Keratinocyte (primary cell): ENCODE measurements around the gene GPRIN1. TPM values are rescaled to one million over a fixed set of nuclear protein-coding genes. Genes with fewer than 3 reads are reported as not detected.

Source experiments
- DNase-seq: peaks from one replicate; pipeline ENCODE4 v3.0.0-alpha.2; 2011; ENCODE audit warnings: low read depth, missing footprints, low spot score
- FAIRE-seq: peaks from 2 replicates; lab custom pipeline; 2011; peaks lifted over from hg19 to GRCh38; lab: Jason Lieb, UNC
- H2AFZ ChIP-seq: 2 replicates; pipeline ENCODE4 v1.6.0; 2012; ENCODE audit warnings: low read length, control low read depth, inconsistent platforms; ENCODE audit not compliant: control insufficient read depth
- H3K27ac ChIP-seq: 2 replicates; pipeline ENCODE4 v1.5.1; 2011; ENCODE audit warnings: low read length; ENCODE audit not compliant: control insufficient read depth, insufficient read depth
- H3K27me3 ChIP-seq: 3 replicates; pipeline ENCODE4 v1.6.0; 2011; ENCODE audit warnings: low read length; ENCODE audit not compliant: control insufficient read depth, insufficient read depth; ENCODE audit errors: extremely low read depth
- H3K36me3 ChIP-seq, 2 experiments: 2 replicates in 1 of 2; 3 replicates in 1 of 2; pipeline ENCODE4 v1.5.1; 2011; ENCODE audit warnings: low read length in 2 of 2, mild to moderate bottlenecking in 1 of 2; ENCODE audit not compliant: control insufficient read depth in 2 of 2, insufficient read depth in 2 of 2; ENCODE audit errors: extremely low read depth in 1 of 2
- H3K4me1 ChIP-seq: 3 replicates; pipeline ENCODE4 v1.5.1; 2011; ENCODE audit warnings: low read length; ENCODE audit not compliant: control insufficient read depth, insufficient read depth; ENCODE audit errors: extremely low read depth
- H3K4me2 ChIP-seq: 3 replicates; pipeline ENCODE4 v1.6.0; 2011; ENCODE audit warnings: low read depth, low read length; ENCODE audit not compliant: control insufficient read depth, insufficient read depth; ENCODE audit errors: extremely low read depth
- H3K4me3 ChIP-seq, 3 experiments: fragments of 200-600 bp in 1 of 3; sonication (generic) in 1 of 3; 2 replicates in 2 of 3; 3 replicates in 1 of 3; pipeline ENCODE4 v1.5.1; 2011 to 2016; ENCODE audit warnings: low read length in 3 of 3, mild to moderate bottlenecking in 3 of 3, control low read depth in 2 of 3, inconsistent platforms in 1 of 3, low read depth in 1 of 3, mixed read lengths in 1 of 3, mixed run types in 1 of 3, moderate library complexity in 1 of 3; ENCODE audit not compliant: control insufficient read depth in 2 of 3, insufficient read depth in 2 of 3; ENCODE audit errors: extremely low read depth in 1 of 3
- H3K79me2 ChIP-seq: 2 replicates; pipeline ENCODE4 v1.6.0; 2012; ENCODE audit warnings: low read length; ENCODE audit not compliant: control insufficient read depth, insufficient read depth
- H3K9ac ChIP-seq: 3 replicates; pipeline ENCODE4 v1.6.0; 2011; ENCODE audit warnings: low read length; ENCODE audit not compliant: control insufficient read depth, insufficient read depth; ENCODE audit errors: extremely low read depth
- H3K9me1 ChIP-seq: 3 replicates; pipeline ENCODE4 v1.6.0; 2011; ENCODE audit warnings: low read length; ENCODE audit not compliant: control insufficient read depth, insufficient read depth; ENCODE audit errors: extremely low read depth
- H3K9me3 ChIP-seq: 2 replicates; pipeline ENCODE4 v1.5.1; 2012; ENCODE audit warnings: low read depth, low read length; ENCODE audit not compliant: control insufficient read depth
- H4K20me1 ChIP-seq: 3 replicates; pipeline ENCODE4 v1.6.0; 2011; ENCODE audit warnings: low read length; ENCODE audit not compliant: control insufficient read depth, insufficient read depth; ENCODE audit errors: extremely low read depth
- EZH2 ChIP-seq: IDR thresholded peaks from one replicate; pipeline ENCODE4 v1.6.1; 2012; ENCODE audit warnings: inconsistent platforms, mild to moderate bottlenecking, low read length, moderate library complexity
- dilution Hi-C: fragments of 300-500 bp; cut with MboI; formaldehyde crosslinking; loops from one replicate; pipeline ENCODE4 v1.7.0; 2020; ENCODE audit warnings: low sequenced_read_pairs; ENCODE audit not compliant: extremely low pct_ligation_motif_present
- polyA plus RNA-seq, 5 experiments: library from polyadenylated mRNA; depleted of rRNA in 3 of 5; stranded (reverse) in 3 of 5; stranded (forward) in 1 of 5; unstranded in 1 of 5; fragments of >200 nt; gene quantifications; 1 replicate in 1 of 5; 2 replicates in 3 of 5; 3 replicates in 1 of 5; pipeline versions ENCODE4 v1.2.1 to v1.2.3, GENCODE V29; 2011 to 2012; ENCODE audit warnings: missing spikeins in 2 of 5, low read depth in 1 of 5, low replicate concordance in 1 of 5
- TF ChIP-seq, protein P1 (sequence below), 3 experiments: IDR thresholded peaks in 1 of 3; conservative IDR thresholded peaks in 1 of 3; optimal IDR thresholded peaks in 1 of 3; 2 replicates in 2 of 3; 3 replicates in 1 of 3; pipeline versions ENCODE3 to v1.5.1; 2011; ENCODE audit warnings: low read length in 3 of 3, mild to moderate bottlenecking in 3 of 3, moderate library complexity in 2 of 3, control low read depth in 1 of 3, inconsistent platforms in 1 of 3; ENCODE audit not compliant: insufficient read depth in 2 of 3; ENCODE audit errors: extremely low read depth in 1 of 3

The GPRIN1 gene
- polyA plus RNA-seq, 1 donor (not counting 4 experiments of a cell fraction or from before 2014, with no cell fraction given), result 4.0 TPM

DNA sequence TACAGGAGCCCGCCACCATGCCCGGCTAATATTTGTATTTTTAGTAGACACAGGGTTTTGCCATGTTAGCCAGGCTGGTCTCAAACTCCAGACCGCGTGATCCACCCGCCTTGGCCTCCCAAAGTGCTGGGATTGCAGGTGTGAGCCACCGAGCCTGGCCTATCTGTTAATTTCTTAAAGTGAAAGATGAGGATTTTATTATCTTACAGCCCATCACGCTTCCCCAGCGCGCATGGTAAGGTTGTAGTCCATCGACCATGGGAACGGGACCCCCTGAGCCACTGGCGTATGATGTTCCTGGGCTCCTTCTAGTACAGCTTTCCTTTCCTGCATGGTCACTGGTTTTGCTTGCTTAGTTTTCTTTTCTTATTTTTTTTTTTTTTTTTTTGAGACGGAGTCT lies 52.1 kb downstream of the GPRIN1 start:
- FAIRE-seq (no peak), DNase-seq (no peak)
- Histone ChIP-seq H3K4me3 (no peak overlapping the region), H3K9me1 (no peaks in the 10 kb centered on the region), H3K4me2 (no peak overlapping the region), H3K27ac (no peak overlapping the region), H3K36me3 (no peaks in the 10 kb centered on the region), H3K9me3 (no peaks in the 10 kb centered on the region), H3K79me2 (no peaks in the 10 kb centered on the region), H3K9ac (no peak overlapping the region), H4K20me1 (no peaks in the 10 kb centered on the region), H2AFZ (no peak overlapping the region), H3K4me1 (peaks cover 21% of the 10 kb centered on the region), H3K27me3 (no peaks in the 10 kb centered on the region)
- TF ChIP-seq EZH2, result no peak
- TF ChIP-seq, protein P1, sequence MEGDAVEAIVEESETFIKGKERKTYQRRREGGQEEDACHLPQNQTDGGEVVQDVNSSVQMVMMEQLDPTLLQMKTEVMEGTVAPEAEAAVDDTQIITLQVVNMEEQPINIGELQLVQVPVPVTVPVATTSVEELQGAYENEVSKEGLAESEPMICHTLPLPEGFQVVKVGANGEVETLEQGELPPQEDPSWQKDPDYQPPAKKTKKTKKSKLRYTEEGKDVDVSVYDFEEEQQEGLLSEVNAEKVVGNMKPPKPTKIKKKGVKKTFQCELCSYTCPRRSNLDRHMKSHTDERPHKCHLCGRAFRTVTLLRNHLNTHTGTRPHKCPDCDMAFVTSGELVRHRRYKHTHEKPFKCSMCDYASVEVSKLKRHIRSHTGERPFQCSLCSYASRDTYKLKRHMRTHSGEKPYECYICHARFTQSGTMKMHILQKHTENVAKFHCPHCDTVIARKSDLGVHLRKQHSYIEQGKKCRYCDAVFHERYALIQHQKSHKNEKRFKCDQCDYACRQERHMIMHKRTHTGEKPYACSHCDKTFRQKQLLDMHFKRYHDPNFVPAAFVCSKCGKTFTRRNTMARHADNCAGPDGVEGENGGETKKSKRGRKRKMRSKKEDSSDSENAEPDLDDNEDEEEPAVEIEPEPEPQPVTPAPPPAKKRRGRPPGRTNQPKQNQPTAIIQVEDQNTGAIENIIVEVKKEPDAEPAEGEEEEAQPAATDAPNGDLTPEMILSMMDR (optimal IDR thresholded peaks at IDR 0.05 in 1 of 3, IDR thresholded peaks at IDR 0.05 in 1 of 3, conservative IDR thresholded peaks at IDR 0.05 in 1 of 3; ENCODE audit: extremely low read depth in 1 of 3, insufficient read depth in 2 of 3, low read length in 3 of 3), result no peak
- dilution Hi-C loops, result no loop called here

DNA sequence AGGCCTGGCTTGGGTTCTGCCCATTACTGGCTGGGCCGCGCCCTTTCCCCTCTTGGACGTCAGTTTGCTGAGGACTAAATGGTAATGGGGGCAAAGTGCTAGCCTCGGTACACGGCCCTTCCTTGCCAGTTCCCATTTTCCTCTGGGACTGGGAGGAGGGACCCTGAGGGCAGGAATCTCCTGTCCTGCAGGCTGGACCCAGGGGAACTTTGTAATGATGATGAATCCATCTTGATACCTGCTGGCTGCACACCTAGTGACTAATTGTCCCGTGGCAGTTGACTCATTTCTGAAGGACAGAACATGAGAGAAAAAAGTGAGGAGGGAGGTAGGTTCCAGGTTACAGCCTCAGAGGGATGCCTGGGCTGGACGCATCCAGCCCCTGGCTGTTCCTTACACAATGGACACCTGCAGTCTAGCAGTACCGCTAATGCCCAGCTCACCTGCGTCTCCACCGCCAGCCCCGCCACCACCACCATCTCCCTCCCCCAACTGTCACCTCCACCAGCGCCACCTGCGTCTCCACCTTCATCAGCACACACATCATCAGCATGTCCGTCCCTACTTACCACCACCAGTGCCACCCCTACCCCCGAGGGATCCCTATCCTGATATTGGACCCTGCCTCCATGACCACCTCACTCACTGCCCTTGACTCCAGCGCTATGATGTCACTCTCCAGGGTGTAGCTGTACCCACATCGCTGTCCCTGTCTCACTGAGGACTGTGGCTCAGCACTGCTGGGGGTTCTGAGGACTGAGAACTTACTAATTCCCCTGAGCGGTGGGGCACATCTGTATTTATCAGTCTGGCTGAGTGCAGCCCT lies 56.5 kb downstream of the GPRIN1 start:
- peak overlapping the region; percentile 54 for H3K4me2 ChIP-seq
- H3K36me3 ChIP-seq, result no peaks in the 10 kb centered on the region
- no peak overlapping the region for H3K4me3 ChIP-seq
- no peaks in the 10 kb centered on the region for H3K9me1 ChIP-seq
- H2AFZ ChIP-seq, result peak overlapping the region; percentile 13
- H3K9me3 ChIP-seq, result no peaks in the 10 kb centered on the region
- dilution Hi-C loops, result no loop called here
- no peak for TF ChIP-seq EZH2
- TF ChIP-seq, protein P1 (optimal IDR thresholded peaks at IDR 0.05 in 1 of 3, IDR thresholded peaks at IDR 0.05 in 1 of 3, conservative IDR thresholded peaks at IDR 0.05 in 1 of 3; ENCODE audit: extremely low read depth in 1 of 3, insufficient read depth in 2 of 3, low read length in 3 of 3), result no peak
- FAIRE-seq, result peak; percentile 89
- peak overlapping the region; percentile 67 for H3K27ac ChIP-seq
- H3K79me2 ChIP-seq, result no peaks in the 10 kb centered on the region
- peak; percentile 90 for DNase-seq
- H3K9ac ChIP-seq, result peak overlapping the region; percentile 41
- peaks cover 19% of the 10 kb centered on the region for H3K4me1 ChIP-seq
- no peaks in the 10 kb centered on the region for H4K20me1 ChIP-seq
- H3K27me3 ChIP-seq, result no peaks in the 10 kb centered on the region
